Gastroesophageal sphincter (tissue), 3 donors: Measurements from ENCODE around the gene PRG2.

Source experiments
- EP300 ChIP-seq: sonication (generic); formaldehyde crosslinking; IDR thresholded peaks from one replicate; pipeline ENCODE4 v1.6.1; 2017; ENCODE audit warnings: antibody characterized with exemption, mild to moderate bottlenecking
- POLR2A ChIP-seq, 2 donors: fragments of 450-650 bp; IDR thresholded peaks; one replicate each; pipeline ENCODE4 v1.6.1; 2017; ENCODE audit warnings: antibody characterized with exemption in 2 of 2, mild to moderate bottlenecking in 2 of 2, moderate library complexity in 1 of 2
- POLR2AphosphoS5 ChIP-seq: sonication (generic); formaldehyde crosslinking; IDR thresholded peaks from one replicate; pipeline ENCODE4 v1.6.1; 2017; ENCODE audit warnings: antibody characterized with exemption
- TF ChIP-seq, protein P1 (sequence below), 4 experiments: fragments of 200-600 bp in 2 of 4; fragments of 450-650 bp in 2 of 4; sonication (generic) in 1 of 4; IDR thresholded peaks; one replicate each; pipeline ENCODE4 v1.5.1; 2017 to 2019; ENCODE audit warnings: antibody characterized with exemption in 4 of 4, mild to moderate bottlenecking in 2 of 4, moderate library complexity in 2 of 4

DNA sequence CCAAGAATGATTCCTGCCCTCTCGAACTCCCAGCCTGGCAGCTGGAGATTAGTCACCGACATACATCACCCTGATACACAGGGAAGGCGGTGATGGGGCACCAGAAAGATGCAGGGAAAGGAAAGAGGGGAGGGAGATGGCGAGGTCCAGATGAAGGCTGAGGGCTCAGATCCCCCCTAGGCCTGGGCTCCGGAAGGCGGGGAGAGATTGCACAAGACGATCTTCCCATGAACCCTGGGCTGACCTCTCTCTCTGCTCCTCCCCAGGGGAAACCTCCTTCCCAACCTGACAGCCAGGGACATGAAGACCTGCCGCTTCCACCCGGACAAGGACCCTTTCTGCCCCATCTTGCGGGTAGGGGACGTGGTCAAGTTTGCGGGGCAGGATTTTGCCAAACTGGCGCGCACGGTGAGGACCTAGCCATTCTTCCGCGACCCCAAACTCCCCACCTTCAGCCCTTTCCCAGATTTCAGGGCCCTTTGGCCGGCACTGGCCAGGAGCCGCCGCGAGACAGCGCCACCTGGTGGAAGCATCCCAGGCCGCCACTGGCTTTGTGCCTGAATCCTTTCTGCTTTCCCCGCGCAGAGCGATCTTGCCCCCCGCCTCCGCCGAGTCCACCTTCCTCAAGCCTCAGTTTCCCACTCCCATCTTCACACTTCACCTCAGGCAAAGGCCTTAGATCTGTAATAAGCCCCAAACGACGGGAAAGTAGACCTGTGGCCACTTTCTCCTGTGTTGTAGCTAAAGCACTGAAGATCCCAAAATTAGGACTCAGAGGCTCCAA, 40.8 kb downstream of the PRG2 start:
- TF ChIP-seq, protein P1, sequence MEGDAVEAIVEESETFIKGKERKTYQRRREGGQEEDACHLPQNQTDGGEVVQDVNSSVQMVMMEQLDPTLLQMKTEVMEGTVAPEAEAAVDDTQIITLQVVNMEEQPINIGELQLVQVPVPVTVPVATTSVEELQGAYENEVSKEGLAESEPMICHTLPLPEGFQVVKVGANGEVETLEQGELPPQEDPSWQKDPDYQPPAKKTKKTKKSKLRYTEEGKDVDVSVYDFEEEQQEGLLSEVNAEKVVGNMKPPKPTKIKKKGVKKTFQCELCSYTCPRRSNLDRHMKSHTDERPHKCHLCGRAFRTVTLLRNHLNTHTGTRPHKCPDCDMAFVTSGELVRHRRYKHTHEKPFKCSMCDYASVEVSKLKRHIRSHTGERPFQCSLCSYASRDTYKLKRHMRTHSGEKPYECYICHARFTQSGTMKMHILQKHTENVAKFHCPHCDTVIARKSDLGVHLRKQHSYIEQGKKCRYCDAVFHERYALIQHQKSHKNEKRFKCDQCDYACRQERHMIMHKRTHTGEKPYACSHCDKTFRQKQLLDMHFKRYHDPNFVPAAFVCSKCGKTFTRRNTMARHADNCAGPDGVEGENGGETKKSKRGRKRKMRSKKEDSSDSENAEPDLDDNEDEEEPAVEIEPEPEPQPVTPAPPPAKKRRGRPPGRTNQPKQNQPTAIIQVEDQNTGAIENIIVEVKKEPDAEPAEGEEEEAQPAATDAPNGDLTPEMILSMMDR (IDR thresholded peaks at IDR 0.05) = peak; percentile 87 to 94 (median 91)
- TF ChIP-seq POLR2A (IDR thresholded peaks at IDR 0.05) (no peak), POLR2AphosphoS5 (no peak), EP300 (no peak)
